NCI-H128 (cell line): Measurements from ENCODE around the gene GTPBP1.
A peak's percentile ranks its signal among the peaks of the same experiment; 100 is the strongest.

Source experiments
- DNase-seq: peaks from one replicate; lab custom pipeline; 2025; ENCODE audit not compliant: unreplicated experiment; lab: John Stamatoyannopoulos, UW

Gene GTPBP1

DNA sequence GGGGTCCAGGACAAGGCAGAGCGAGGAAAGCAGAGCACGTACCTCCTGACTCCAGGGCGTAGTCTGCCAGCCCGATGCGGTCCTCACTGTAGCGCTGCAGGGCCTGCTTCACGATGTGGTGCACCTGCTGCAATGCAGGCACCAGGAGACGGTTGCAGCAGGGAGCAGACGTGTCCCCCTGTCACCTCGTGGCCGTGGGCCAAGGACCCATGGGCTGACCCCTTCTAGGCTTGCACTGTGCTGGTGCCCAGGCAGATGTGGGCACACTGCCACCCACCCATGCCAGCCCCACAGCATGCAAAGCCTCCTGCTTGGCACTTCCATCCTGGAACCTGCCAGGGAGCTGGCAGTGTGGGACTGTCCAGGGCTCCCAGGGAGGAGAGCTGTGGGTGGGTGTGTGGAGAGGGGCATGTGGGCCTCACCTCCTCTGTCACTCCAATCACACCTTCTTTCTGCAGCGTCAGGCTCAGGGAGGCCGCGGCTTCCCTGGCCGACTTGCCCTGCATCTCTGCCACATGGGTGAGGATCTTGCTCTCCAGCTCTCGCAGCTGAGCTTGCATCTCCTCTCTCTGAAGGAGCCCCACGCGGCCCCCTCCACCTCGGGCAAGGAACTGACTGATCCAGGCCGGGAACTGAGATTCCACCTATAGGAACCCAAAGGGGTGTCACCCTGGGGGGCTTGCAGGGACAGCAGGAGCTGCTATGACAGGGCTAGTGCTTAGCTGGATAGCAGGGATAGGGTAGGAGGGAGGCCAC, 33.7 kb downstream of the GTPBP1 start:
- DNase-seq, result no peak

DNA sequence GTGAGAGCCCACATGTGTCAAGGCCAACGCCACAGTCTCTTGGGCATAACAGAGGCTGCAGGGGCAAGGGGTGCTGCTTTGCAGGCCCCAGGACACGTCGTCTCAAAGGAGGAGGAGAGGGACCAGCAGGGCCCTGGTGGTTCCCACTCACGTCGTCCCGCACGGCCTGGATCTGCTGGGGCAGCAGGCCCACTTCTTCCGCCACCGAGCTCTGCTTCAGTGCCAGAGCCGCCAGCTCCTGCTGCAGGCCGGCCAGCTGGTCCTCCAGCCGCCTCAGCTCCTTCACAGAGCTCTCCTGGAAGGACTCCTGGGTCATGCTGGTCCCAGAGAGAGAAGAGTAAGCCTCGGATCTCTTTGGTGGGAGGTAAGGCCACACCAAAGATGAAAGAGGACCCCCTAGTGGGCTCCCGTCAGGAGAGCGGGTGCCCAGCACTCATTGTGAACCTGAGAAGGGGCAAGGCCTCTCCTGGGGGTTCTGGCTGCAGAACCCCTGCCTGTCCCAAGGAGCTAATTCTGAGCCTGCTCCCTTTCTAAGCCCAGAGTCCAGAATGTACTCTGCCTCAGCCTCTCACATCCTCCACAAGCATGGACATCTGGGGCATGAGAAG, 34.5 kb downstream of the GTPBP1 start:
- no peak for DNase-seq

DNA sequence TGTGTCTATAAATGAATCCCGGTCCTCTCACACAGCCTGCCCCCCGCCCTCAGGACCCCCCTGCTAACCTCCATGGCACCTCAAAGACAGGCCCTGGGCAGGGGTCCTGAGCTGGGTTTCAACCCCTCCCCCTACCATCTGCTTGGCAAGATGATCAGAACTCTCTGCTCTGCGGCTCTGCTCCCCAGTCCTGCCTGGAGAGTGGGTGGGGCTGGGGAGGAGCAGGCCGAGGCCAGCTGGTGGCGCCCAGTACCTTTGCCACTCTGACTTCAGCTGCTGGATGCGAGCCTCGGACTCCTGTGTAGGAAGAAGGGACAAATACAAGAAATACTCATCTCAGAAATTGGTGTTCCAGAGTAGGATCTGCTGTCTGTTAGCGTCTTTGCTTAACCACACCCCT, 35.0 kb downstream of the GTPBP1 start:
- no peak for DNase-seq

DNA sequence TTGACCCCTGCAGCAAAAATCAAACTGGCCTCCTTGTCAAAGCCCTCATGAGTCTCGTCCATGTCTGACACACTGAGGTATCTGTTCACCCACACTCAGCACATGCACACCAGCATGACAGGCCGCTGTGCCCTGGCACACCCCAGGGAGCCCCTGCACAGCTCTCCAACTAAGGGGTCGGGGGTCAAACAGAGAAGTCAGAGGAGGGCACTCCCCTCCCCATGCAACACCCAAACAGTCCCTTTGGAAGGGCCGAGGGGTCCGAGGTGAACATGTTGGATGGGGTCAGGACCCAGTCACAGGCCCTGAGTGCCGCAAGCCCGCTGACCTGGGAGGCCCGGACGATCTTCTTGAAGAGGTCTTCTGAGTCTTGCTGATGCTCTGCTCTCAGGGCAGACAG, 35.4 kb downstream of the GTPBP1 start:
- DNase-seq, result no peak

DNA sequence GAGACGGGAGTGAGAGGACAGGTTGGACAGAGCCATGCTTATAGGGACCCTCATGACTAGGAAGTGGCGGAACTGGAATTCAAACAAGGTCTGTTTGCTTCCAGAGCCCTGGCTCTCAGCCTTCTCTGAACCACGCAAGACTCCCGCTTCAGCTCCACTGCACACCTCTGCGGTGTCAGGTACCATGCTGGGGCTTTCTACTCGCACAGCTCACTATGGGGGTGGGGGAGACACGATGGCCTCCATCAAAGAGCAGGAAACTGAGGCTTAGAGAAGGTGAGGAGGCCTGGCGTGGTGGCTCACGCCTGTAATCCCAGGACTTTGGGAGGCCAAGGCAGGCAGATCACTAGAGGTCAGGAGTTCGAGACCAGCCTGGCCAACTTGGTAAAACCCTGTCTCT, 35.8 kb downstream of the GTPBP1 start:
- DNase-seq, result no peak

DNA sequence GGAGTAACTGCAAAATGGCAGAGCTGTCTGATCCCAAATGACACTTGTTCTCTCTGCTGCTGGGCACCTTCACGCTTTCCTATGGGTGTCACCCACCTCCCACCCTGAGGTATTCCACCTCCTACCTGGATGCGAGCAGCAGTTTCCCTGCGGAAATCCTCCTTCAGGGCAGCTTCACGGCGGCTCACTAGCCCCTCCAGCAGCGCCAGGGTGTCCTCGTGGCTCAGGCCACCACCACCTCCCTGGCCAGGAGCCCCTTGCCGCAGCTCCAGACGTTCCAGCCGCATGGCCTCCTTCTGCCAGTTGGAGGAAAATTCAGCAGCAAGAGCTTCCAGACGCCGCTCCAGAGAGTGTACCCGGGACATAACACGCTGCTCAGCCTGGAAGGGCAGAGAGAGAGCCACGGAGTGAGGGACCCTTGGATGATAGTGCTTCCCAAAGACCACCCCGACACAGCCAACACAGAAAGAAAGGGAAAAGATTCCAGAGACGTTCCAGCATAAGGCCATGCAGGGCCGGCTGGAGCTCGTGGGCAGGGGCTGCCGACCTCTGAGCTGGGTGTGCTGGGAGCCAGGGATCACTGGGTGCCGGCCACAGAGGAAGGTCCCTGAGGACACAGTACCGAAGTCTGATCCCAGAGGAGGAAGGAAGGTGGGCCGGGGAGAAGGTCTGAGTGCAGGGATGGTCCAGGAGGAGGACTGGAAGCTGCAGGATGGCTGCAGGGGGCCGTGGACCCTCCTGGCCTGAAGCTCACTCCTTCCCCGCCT, 36.6 kb downstream of the GTPBP1 start:
- no peak for DNase-seq

DNA sequence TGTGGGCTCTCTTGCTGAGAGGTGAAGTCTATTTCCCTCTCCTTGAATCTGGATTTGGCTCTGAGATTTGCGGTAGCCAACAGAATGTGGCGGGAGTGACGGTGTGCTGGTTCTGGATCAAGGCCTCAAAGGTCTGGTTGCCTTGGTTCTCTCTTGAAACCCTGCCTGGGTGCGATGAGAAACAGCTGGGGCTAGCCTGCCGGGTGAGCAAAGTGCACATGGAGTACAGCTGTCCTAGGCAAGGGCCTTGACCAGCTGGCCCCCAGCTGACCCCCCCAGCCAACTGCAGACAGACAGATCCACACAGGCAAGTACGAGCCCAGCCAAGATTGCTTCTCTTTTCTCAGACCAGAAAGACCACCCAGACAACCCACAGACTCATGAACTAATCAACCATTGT, 39.2 kb downstream of the GTPBP1 start:
- DNase-seq, result no peak

DNA sequence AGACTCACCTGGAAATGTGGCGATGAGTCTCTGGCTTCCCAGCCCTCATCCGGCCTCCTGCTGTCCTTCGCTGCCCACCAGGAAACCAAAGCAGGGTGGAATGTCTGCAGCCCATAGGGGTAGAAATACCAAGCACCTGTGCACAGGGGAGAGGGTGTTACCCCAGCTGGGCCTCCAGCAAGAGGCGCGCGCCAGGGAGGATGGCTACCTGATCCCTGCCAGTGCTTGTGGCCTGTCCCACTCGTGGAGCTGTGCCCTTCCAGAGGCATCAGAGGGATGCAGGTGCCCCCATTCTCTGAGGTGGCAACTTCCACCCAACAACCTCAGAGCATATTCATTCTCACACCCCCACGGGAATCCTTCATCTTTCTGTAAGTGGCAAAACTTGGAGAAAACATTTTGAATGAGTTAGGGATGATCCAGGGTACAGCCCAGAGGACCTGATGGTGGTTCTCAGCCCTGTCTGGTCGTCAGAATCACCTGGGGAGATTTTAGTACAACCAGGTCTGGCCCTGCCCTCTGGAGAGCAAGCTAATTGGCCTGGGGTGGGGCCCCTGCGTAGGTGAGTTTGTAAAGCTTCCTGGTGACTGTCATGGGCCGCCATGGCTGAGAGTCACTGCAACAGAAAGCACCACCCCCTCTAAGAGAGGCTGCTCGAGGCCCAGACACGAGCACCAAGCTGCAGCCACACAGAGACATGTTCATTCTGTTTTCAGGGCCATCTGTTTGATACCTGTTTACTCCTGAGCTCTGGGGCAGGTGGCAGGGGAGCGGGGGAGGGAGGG, 40.1 kb downstream of the GTPBP1 start:
- DNase-seq, result no peak

DNA sequence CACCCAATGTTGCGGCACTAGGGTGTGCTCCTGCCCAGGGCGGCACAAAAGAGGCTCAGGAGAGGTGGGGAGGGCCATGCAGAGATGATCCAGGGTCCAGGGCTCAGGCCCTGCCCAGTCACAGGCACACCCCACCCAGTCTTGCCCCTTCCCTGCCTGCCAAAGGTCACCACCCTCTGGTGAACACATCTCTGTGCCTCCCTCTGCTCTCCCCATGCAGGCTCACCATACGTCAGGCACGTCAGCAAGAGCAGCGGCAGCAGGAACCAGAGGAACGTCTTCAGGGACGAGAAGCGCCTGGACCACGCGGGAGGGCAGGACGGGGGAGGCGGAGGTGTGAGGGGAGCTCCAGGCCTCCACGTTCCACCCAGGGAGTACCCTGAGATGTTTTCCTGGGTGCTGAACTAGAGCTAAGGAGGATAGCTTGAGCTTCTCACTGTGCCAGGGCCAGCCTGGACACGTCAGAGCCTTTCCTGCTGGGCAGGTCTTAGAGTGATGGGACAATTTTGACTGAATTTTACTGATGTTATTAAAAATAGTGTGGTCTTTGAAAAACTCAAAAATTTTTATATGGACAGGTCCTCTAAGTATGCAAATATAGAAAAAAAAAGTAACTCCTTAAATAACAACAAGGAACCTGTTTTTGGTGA, 42.9 kb downstream of the GTPBP1 start:
- no peak for DNase-seq

DNA sequence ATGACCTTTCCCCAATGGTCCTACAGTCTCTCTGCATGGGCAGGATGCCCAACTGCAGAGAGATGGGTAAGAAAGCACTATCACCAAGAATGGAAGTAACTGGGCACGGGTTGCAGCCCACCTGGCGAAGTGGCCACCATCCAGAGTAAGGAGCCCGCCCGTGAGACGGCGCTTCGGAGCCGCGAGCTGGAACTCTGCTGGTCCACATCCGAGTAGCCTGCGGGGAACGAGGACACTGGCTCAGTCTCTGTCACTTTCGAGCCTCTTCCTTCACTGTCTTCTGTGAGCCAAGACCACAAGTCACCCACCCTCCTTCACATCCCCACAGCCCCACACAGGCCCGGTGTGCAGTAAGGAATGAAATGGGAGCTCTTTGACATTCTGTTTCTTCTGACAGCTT, 44.4 kb downstream of the GTPBP1 start:
- no peak for DNase-seq

DNA sequence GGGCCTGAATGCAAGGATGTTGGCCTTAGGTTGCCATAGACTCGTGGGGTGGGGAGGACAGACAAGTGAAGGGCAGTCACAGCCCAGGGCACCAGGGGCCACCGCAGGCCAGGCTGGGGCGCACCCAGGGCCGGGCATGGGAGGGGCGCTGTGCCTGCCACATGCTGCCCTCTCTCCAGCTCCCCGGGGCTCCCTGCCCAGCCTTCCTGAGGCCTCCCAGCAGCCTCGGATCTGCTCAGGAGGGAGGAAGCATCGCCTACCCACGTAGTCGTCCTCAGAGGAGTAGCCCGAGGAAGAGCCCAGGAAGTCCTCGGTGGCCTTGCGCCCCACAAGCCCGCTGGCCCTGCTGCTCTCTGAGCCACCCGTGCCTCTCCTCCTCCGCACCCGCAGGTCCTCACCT, 44.9 kb downstream of the GTPBP1 start:
- no peak for DNase-seq

DNA sequence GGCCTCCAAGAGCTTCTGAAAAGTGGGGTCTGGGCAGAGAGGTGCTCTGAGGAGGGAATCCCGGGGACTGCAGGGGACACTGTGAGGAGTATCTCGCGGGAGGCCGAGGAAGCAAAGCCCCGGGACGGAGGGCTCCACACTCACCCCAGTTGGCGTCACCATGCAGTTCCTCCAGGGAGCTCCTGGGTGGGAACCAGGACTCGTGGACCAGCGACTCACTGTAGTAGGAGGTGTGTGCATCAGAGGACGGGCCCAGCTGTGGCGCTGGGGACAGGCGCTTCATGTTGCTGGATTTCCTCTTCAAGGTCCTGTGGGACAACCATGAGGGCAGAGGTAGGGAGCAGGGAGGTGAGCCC, 45.3 kb downstream of the GTPBP1 start:
- no peak for DNase-seq

DNA sequence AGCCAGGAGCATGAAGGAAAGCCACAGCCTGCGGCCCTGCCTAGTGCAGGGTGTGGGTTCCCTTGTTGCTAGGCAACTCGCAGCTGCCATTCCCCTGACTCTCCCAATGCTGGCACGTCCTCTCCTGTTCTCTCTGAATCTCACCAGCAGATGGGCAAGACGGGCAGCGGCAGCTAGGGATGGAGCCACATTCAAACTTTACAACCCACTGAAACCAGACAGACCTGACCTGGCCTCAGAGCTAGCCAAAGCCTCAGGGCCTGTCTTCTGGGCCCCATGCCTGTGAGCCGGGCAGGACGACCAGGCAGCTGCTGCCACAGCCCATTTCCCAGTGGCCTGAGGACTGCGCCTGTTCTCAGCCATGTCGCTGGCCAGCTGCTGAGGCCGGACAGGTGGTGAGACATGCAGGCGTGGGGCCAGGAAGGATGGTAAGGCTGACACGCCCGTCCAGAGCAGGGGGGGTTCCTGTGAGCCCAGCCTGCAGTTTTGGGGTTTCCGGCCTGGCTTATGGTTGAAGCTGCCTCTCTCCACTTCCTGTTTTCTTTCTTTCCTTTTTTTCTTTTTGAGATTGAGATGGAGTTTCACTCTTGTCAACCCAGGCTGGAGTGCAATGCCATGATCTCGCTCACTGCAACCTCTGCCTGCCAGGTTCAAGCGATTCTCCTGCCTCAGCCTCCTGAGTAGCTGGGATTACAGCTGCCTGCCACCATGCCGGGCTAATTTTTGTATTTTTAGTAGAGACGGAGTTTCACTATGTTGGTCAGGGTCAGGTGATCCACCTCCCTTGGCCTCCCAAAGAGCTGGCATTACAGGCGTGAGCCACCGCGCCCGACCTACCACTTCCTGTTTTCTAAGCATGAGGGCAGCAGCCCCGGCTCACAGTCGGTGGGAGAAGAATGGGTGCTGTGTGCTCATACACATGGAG, 45.9 kb downstream of the GTPBP1 start:
- DNase-seq, result no peak

DNA sequence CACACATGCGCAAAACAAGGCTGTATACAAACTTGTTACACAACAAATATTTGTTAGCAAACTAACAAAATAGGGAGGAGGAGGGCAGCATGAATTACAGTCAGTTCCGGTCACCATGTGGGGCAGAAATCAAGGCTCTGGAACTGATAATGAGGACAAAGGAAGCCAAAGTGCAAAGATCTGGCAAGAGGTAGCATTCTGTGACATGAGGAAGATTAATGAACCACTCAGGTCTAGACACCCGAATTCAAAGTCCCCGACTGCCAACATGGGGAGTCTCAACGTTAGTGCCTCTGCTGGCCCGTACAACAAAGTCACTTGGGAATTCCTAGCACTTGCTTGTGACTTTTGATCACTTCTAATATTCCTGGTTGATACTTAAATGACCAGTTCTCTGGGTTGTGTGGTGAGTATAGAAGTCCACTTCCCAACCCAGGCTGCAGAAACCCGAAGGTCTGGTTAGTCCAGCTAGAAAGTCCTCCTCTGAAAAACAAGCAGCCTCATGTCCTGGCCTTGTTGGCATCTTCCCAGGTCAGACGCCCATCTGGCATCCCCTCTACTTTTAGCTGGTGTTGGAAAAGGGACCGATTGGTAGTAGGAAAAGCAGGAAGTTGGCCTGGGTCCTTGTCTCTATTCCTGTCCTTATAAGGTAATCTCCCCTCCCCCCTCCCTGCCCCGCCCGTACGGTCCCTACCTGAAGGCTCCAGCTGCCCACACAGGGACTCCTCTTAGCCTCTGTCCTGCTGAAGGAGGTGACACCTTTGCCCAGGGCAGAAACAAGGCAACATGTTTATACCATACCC, 48.4 kb downstream of the GTPBP1 start:
- DNase-seq, result no peak

DNA sequence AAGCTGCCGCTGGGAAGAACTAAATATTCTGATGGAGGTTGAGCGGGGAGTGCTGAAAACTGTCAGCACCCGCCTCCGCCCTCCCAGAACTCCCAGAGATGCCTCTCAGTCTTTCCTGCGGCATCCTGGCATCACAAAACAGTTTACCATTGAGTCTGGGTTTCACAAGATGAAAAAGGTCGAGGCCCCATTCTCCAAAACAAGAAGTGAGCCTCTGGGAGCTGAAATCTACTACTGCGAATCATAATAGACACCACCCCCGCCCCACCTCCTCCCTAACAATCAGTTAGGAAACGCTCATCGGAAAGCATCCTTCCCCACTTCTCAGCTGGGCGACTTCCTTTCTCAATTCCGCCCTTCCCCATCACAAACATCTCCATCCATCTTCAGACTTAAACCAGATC, 49.0 kb downstream of the GTPBP1 start:
- no peak for DNase-seq

DNA sequence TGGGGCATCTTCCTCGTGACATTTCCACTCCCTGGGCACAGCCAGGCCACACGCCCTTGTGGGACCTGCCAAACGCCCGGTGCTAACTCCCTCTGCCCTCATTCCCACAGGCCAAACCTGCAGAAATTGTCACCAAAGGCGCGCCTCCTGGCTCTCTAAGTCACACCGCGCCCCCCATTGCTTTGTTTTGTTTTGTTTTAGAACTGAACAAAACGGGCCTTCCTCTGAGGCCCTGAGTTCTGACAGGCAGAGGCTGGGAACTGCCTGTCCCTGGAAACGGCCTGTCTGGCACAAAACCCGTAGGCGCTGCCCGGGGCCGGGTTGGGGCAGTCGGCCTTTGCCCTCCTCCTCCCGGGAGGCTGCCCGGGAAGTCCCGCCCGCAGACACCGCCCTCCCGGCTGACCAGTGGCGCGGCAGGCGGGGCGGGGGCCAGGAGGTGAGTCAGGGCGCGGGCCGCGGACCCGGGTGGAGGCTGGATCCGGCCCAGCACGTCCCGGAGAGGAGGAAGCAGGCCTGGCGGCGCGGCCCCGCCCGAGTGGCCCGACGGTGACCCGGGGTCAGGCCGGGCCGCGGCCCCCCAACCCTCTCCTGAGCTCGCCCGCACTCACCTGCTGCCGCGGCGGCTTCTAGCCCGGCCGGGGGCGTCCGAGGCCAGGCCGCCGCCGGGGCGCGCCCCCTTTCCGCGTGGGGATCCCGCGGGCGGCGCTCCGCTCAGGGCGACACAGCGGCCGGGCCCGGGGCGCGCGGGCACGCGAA, 49.6 kb downstream of the GTPBP1 start:
- no peak for DNase-seq

DNA sequence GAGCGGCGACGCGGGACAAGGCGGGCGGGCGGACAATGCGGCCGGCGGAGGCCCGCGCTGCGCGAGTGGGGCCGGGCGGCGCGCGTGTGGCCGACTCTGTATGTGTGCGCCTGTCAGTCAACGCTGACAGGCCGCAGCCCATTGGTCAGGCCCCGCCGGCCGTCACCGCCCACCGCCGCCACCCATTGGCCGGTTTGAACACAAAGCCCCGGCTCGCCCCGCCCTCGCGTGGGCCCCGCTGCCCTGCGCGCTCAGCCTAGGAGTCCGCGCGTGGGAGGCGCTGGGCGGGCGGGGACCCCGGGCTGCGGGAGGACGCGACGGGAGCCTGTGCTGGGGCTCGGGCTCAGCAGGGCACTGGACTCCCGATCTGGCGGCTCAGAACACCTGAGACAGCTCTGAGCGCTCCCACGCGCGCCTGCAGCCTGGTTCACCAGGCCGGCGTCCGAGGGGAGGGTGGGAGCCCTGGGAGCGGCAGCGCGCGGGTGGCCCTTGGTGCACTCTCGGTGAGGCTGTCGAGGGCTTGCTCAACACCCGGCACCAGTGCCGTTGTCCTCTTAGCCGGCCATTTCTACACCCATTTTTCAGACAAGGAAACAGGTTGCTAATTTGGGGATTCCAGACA, 50.3 kb downstream of the GTPBP1 start, which contains the start of gene SUN2:
SUN2 (minus strand) TSS at position 88 of the 622 bp plus-strand sequence. CDS start 3,370 bp downstream, outside the sequence.
- DNase-seq, result peak; percentile 63
